GM19467 (cell line): ENCODE measurements around the gene ARSI.

Experiments used
- ATAC-seq: cut with Tn5 transposase; IDR thresholded peaks from one replicate; pipeline ENCODE4 v1.9.1; 2021; ENCODE audit warnings: mild to moderate bottlenecking, moderate library complexity; ENCODE audit not compliant: unreplicated experiment

Gene ARSI

GRCh38 chr5:150295172-150295634, 7.5 kb downstream of the ARSI start:
- ATAC-seq = no peak

GRCh38 chr5:150294551-150295071, 8.1 kb downstream of the ARSI start:
- no peak for ATAC-seq

- ATAC-seq = no peak
Measured at GRCh38 chr5:150293091-150293941, 9.4 kb downstream of the ARSI start.

- ATAC-seq = no peak
Measured at GRCh38 chr5:150291388-150292385, 11.0 kb downstream of the ARSI start.

- no peak for ATAC-seq
Measured at GRCh38 chr5:150289551-150290390, 12.9 kb downstream of the ARSI start, which contains the start of gene CAMK2A. TSS of gene CAMK2A (minus strand) at chr5:150289773. CDS start at chr5:150289625, 148 bp downstream.

GRCh38 chr5:150288791-150289190, 13.9 kb downstream of the ARSI start:
- ATAC-seq = no peak

GRCh38 chr5:150288361-150288760, 14.3 kb downstream of the ARSI start:
- no peak for ATAC-seq

- no peak for ATAC-seq
Measured at GRCh38 chr5:150286820-150287219, 15.9 kb downstream of the ARSI start.

- ATAC-seq = no peak
Measured at GRCh38 chr5:150285114-150285513, 17.6 kb downstream of the ARSI start.

GRCh38 chr5:150284311-150284710, 18.4 kb downstream of the ARSI start:
- no peak for ATAC-seq

- ATAC-seq = no peak
Measured at GRCh38 chr5:150283904-150284303, 18.8 kb downstream of the ARSI start.

- no peak for ATAC-seq
Measured at GRCh38 chr5:150281987-150282386, 20.7 kb downstream of the ARSI start.

- no peak for ATAC-seq
Measured at GRCh38 chr5:150279330-150280020, 23.2 kb downstream of the ARSI start.

- ATAC-seq = no peak
Measured at GRCh38 chr5:150278916-150279315, 23.8 kb downstream of the ARSI start.

GRCh38 chr5:150278046-150278730, 24.5 kb downstream of the ARSI start:
- ATAC-seq = no peak

- no peak for ATAC-seq
Measured at GRCh38 chr5:150277043-150277442, 25.7 kb downstream of the ARSI start.

- no peak for ATAC-seq
Measured at GRCh38 chr5:150274811-150275210, 27.9 kb downstream of the ARSI start.

- no peak for ATAC-seq
Measured at GRCh38 chr5:150272531-150272930, 30.2 kb downstream of the ARSI start.

- no peak for ATAC-seq
Measured at GRCh38 chr5:150271923-150272322, 30.8 kb downstream of the ARSI start.
